Lower leg skin (tissue), 4 donors: Measurements from ENCODE around the gene FMNL2. TPM values are rescaled to one million over a fixed set of nuclear protein-coding genes. Genes with fewer than 3 reads are reported as not detected.
A peak's percentile ranks its signal among the peaks of the same experiment; 100 is the strongest.

Source experiments
- DNase-seq, 2 donors: peaks; one replicate each; pipeline ENCODE4 v3.0.0-alpha.2; 2019; ENCODE audit warnings: low spot score in 2 of 2
- H3K4me3 ChIP-seq: fragments of 200-600 bp; sonication (generic); 2 replicates; pipeline ENCODE4 v1.5.1; 2017; ENCODE audit warnings: mild to moderate bottlenecking, low read depth; ENCODE audit not compliant: poor library complexity, severe bottlenecking
- POLR2A ChIP-seq, 2 donors: fragments of 450-650 bp; IDR thresholded peaks; one replicate each; pipeline ENCODE4 v1.6.1; 2016 to 2017; ENCODE audit warnings: antibody characterized with exemption in 2 of 2, mild to moderate bottlenecking in 1 of 2, moderate library complexity in 1 of 2
- WGBS, 2 donors: methylation state at CpG; one replicate each; pipeline ENCODE4 v1.1.5; 2018; 5-methylcytosine and 5-hydroxymethylcytosine counted together
- intact Hi-C: fragments of 100-400 bp; cut with DNase I; formaldehyde crosslinking; loops from one replicate; pipeline ENCODE4 v1.15.0; 2023; ENCODE audit warnings: low total_unique reads
- total RNA-seq, 4 donors: library from RNA; depleted of rRNA; stranded (reverse); fragments of >200 nt; gene quantifications; one replicate each; pipeline ENCODE4 v1.1.0, GENCODE V29; 2016
- TF ChIP-seq, protein P1 (sequence below), 3 donors: fragments of 450-650 bp; IDR thresholded peaks; one replicate each; pipeline ENCODE4 v1.5.1; 2016; ENCODE audit warnings: antibody characterized with exemption in 3 of 3, mild to moderate bottlenecking in 3 of 3, moderate library complexity in 2 of 3

Gene FMNL2
- total RNA-seq, 4 donors from 2014 or later: 9.6 to 18.3 (median 12.9) TPM

DNA sequence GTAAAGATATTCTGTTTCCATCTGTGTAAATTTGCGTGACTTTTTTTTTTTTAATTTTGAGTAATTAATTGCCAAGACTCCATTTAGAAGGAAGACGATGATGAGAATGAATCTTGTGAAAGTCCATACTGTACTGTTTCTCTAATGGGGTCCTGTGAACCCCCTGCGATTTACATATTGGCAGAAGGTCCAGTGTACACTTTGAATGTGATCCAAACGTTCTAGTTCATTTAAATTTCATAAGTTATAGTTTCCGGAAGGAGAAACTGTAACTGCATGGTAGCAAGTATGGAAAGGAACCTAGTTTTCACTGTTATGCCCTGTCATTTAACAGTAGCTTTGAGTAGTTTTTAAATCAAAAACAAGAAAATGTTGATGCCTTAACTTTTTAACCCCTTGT lies 166.7 kb downstream of the FMNL2 start:
- WGBS, 2 donors: 91 to 95% methylated on average over 5 of the region's 5 CpGs
- no peak overlapping the region for H3K4me3 ChIP-seq
- no peak for DNase-seq
- intact Hi-C loops: no loop called here
- no peak for TF ChIP-seq POLR2A (IDR thresholded peaks at IDR 0.05)
- TF ChIP-seq, protein P1, sequence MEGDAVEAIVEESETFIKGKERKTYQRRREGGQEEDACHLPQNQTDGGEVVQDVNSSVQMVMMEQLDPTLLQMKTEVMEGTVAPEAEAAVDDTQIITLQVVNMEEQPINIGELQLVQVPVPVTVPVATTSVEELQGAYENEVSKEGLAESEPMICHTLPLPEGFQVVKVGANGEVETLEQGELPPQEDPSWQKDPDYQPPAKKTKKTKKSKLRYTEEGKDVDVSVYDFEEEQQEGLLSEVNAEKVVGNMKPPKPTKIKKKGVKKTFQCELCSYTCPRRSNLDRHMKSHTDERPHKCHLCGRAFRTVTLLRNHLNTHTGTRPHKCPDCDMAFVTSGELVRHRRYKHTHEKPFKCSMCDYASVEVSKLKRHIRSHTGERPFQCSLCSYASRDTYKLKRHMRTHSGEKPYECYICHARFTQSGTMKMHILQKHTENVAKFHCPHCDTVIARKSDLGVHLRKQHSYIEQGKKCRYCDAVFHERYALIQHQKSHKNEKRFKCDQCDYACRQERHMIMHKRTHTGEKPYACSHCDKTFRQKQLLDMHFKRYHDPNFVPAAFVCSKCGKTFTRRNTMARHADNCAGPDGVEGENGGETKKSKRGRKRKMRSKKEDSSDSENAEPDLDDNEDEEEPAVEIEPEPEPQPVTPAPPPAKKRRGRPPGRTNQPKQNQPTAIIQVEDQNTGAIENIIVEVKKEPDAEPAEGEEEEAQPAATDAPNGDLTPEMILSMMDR (IDR thresholded peaks at IDR 0.05): no peak

DNA sequence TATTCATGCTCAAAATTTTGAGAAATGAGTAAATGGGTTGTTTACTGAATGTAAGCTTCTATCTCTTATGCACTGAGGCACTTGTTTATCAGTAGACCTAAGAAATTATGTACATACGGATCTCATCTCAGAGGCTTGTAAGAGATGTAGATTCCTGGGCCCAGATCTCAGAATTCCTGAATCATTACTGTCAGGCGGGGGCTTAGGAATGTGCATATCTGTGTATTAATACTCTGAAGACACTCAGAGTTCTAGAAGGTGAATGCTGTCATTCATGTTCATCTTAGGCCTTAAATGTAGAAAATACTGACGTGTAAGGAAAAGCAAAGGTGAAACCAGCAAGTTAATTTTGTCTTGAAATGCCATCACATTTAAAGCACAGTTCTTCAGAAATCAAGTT lies 169.6 kb downstream of the FMNL2 start:
- 92% methylated on average over 3 of the region's 3 CpGs for WGBS, 2 donors
- H3K4me3 ChIP-seq: no peak overlapping the region
- TF ChIP-seq, protein P1 (IDR thresholded peaks at IDR 0.05): no peak
- TF ChIP-seq POLR2A (IDR thresholded peaks at IDR 0.05): no peak
- intact Hi-C loops: no loop called here
- no peak for DNase-seq

DNA sequence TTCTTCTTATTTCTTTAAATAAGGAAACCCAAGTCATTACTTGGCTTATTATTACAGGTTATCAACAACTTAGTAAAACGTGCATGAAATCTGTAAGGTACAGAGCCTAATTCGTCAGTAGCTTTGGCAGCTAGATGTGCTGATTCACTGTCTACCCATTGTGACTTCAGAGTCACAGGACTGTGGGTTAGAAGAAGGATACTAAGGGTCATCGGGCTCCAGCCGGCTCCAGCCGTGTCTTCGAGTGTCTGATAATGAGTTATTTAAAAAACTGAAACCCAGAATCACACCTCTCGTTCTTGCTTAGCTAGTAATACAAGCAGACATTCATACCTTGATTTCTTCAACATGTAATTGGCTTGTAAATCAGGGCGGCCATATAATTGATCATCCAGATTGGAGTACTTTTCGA lies 170.5 kb downstream of the FMNL2 start:
- TF ChIP-seq, protein P1 (IDR thresholded peaks at IDR 0.05): no peak
- no peak for TF ChIP-seq POLR2A (IDR thresholded peaks at IDR 0.05)
- H3K4me3 ChIP-seq: no peak overlapping the region
- intact Hi-C loops: no loop called here
- WGBS, 2 donors: 78 to 87% methylated on average over 9 of the region's 9 CpGs
- DNase-seq: peak in 1 of 2 donors; percentile 49

DNA sequence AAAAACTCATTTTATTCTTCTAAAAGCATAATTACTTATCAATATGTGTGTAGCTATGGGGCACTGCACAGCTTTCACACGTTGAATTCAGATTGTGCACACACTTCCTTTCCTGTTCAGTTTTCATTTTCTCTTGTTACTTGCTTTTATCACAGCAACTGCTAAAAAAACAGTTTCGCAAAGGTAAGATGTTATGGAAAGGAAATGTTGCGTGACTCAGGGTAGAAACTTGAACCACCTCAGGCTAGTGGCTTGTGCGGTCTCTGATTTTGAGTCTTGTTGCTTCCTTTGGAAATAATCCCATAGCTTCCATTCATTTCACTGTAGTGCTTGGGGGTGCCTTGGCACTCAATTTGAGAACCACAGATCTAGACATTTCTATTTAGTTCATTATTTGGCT lies 171.9 kb downstream of the FMNL2 start:
- DNase-seq: no peak
- intact Hi-C loops: no loop called here
- no peak overlapping the region for H3K4me3 ChIP-seq
- 53 to 64% methylated on average over 4 of the region's 4 CpGs for WGBS, 2 donors
- TF ChIP-seq, protein P1 (IDR thresholded peaks at IDR 0.05): no peak
- TF ChIP-seq POLR2A (IDR thresholded peaks at IDR 0.05): no peak

DNA sequence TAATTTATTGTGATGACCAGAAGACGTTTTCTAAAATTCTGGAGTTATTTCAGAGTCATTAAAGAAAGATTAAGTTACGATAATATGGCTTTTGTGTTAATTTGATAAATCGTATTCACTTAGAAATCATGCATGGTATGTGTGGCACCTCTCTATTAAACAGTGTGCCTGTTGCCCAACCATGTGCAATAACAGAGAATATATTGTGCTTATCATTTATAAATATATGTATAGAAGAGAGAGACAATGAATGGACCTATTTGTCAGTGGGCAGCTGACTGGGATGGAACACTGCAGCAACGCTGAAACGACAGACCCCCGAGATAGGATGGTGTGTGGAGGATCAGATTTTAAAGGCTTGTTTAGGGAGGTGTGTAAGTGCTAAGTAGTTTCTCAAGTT lies 172.9 kb downstream of the FMNL2 start:
- DNase-seq: no peak
- intact Hi-C loops: no loop called here
- WGBS, 2 donors: 89 to 93% methylated on average over 6 of the region's 6 CpGs
- no peak for TF ChIP-seq POLR2A (IDR thresholded peaks at IDR 0.05)
- TF ChIP-seq, protein P1 (IDR thresholded peaks at IDR 0.05): no peak
- H3K4me3 ChIP-seq: no peak overlapping the region

DNA sequence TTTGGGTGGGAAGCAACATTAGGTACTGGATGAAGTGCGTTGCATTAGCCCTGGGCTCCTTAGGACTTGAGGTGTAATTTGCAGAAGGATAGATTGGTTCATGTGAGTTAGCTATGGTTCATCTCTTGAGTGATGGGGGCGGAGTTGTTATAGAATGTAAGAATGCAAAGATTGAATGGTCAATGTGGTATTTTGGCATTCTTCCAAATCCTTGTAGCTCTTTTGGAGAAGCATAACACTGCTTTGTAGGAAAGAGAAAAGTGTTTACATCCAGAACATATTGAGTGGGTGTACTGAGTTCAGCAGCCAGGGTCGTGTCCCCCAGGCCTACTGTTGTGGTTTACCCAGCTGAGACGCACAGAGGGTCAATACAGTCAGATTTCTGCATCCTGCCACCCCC lies 173.5 kb downstream of the FMNL2 start:
- 79 to 81% methylated on average over 4 of the region's 4 CpGs for WGBS, 2 donors
- DNase-seq: no peak
- TF ChIP-seq, protein P1 (IDR thresholded peaks at IDR 0.05): no peak
- no peak for TF ChIP-seq POLR2A (IDR thresholded peaks at IDR 0.05)
- intact Hi-C loops: no loop called here
- no peak overlapping the region for H3K4me3 ChIP-seq
